GM18951 (cell line): ENCODE data around the gene APOBEC3H.

Source experiments
- POLR2A ChIP-seq: IDR thresholded peaks from 4 replicates; pipeline ENCODE4 v1.6.1; 2011; ENCODE audit warnings: mild to moderate bottlenecking; ENCODE audit not compliant: insufficient read length, insufficient read depth; ENCODE audit errors: extremely low read depth
- in situ Hi-C: fragments of 300-500 bp; cut with MboI; formaldehyde crosslinking; loops from one replicate; pipeline ENCODE4 v1.12.0; 2022; ENCODE audit warnings: low sequenced_read_pairs, mixed read lengths, inconsistent platforms; ENCODE audit not compliant: unreplicated experiment

APOBEC3H gene

DNA sequence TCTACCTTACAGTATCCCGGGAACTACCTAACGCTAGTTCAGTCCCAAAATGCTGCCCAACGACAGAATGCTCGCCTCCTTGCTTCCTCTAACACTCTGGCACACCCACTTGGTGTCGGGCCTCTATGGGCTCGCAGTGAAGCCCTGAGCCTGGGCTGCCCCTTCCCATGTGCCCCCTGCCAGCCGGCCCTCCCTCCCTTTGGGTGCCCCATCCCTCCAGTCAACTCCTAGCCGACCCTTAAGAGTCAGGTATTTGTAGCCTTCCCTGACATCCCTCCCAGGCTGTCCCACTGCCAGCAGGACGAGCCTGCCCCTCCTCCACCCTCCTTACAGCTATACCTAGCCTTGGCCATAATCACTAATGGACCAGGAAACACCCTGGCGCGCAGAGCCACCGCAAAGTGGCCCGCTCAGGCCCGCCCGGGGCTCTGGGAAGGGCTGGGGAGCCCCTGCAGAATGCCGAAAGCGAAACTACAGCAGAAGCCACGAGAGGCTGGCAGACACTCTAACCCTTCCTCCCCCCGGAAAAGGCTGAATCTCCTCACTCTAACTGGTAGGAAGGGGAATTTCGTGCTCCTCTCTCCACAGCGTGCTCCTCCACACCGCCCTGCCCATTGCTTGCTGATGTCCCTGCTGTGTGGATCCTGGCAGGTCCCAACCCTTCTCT lies 47.2 kb downstream of the APOBEC3H start:
- peak; percentile 60 for TF ChIP-seq POLR2A
- in situ Hi-C loops: no loop called here

DNA sequence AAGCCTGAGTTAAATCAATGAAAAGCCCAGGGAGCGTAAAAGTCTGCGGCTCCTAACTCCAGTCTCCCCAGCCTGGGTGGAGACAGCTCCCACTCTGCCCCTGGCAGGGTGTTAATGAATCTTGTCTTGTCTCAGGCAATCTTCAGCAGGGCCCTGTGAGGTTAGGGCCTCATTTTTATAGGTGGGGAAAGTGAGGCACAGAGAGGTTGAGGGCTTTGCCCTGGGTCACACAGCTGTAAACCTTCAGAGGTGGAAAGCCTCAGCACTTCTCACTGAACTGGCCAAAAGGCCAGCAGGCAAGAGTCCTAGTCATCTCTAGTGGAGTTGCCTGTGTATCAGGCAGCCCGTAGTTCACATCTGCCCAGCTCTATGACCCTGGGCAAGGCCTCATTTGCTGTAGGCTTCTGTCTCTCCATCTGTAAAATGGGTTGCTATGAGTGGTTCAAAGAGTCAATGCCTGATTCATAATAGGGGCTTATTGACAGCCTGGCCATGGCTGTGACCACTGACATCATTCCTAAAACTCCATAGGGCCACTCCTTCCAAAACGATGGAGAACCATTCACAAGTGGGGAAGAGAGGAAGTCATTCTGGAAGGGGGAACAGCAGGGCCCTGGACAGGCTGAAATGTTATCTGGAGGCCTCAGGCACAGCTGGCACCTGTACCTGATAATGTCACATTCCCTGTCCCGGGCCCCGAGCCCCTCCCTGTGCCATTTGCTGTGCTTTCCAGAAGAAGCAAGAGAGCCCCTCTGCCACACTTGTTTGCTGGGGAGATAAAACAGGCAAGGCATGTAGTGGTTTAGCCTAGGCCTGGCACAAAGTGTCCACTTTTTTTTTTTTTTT lies 49.4 kb downstream of the APOBEC3H start:
- TF ChIP-seq POLR2A: no peak
- in situ Hi-C loops: no loop called here

DNA sequence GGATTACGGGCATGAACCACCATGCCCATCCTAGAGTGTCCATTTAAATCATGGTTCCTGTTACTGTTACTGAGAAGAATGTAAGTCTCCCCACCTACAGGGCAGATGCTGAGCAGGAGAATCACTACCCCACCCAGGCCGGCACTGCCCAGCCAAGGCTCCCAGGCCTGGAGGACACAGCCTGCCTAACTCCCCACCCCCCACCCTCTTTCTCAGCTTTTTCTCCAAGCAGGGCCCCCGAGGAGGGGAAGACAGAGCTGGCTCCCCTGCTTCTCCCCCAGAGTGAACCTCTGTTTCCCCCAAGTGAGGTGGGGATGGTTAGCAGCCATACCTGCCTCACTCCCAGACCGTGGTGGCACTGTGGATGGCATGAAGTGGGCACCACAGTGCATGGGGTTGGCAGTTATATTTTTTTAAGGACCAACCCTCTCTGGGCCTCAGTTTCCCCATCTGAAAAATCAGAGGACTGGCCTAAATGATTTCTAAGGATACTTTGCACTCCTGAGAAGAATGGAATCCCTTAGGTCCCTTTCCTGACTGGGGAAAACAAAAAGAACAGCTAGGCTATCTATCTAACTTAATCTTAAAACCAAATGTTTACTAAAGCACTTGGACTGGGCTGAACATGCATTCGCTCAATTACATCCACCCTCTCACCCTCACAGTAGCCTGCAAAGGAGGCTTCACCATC lies 50.4 kb downstream of the APOBEC3H start:
- in situ Hi-C loops: no loop called here

DNA sequence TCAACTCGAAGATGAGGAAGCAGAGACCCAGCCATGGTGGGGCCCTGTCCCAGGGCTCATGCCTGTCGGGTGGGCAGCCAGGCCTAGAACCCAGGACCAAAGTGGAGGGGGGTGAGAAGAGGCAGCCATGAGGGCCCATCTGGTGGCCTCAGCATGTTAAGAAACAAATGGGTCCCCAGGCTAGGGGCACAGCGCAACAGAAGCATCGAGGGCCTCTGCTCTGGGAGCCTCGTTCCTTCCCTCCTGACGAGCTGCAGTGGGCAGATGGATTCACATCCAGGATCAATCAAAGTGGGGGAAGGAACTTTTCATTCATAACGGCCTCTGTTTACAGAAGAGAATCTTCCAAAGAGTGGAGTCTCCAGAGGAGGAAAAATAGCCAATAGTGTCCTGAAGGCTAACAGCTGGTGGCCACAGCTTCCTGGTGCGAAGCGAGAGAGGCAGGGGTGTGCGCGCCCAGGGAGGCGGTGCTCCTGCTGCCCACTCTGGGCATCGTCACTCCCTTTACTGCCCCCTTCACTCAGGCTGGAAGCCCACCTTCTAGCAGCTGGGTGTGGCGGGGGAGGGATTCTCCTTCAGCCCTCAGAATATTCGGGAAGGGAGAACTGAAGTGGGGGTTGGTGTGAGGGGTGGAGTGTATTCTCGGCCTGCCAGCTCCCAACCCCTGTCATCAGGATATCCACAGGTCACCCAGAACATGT lies 51.1 kb downstream of the APOBEC3H start:
- in situ Hi-C loops: no loop called here
- TF ChIP-seq POLR2A: no peak

More for the DNA sequence above, 50.4 kb downstream of the APOBEC3H start:
- no peak for TF ChIP-seq POLR2A

DNA sequence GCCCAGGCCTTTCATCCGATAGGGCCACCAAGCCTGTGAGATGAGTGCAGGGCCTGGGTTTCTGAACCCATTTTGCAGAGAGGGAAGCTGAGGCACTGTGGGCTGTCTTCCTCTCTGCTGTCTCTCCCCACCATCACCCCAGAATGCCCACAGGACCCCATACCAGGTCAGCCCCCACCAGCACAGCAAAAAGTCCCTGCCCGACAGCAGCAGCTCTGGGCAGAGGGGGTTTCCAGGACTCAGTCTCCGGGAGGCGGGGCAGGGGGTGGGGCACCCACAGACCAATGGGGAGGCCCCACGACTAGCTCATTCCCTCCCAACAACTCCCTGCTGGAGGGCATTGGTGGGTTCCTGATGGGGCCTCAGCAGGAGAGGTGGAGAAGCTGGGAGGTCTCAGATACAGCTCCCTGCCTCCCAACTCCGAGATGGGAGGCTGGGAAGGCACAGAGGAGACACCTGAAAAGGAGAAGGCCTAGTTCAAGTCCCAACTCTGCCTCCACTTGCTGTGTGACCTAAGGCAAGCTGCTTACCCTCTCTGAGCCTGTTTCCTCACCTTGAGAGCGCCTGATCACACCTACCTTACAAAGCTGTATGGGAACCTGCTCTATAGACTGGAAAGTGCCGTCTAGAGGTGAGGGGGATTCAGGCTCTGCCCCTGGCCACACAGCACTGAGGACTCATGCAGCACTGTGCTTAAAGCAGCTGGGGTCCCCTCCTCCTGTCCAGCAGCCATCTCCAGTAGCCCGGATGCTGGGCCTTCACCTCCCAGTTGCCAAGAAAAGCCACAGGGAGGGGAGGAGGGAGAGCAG lies 51.9 kb downstream of the APOBEC3H start:
- no peak for TF ChIP-seq POLR2A
- in situ Hi-C loops: no loop called here

DNA sequence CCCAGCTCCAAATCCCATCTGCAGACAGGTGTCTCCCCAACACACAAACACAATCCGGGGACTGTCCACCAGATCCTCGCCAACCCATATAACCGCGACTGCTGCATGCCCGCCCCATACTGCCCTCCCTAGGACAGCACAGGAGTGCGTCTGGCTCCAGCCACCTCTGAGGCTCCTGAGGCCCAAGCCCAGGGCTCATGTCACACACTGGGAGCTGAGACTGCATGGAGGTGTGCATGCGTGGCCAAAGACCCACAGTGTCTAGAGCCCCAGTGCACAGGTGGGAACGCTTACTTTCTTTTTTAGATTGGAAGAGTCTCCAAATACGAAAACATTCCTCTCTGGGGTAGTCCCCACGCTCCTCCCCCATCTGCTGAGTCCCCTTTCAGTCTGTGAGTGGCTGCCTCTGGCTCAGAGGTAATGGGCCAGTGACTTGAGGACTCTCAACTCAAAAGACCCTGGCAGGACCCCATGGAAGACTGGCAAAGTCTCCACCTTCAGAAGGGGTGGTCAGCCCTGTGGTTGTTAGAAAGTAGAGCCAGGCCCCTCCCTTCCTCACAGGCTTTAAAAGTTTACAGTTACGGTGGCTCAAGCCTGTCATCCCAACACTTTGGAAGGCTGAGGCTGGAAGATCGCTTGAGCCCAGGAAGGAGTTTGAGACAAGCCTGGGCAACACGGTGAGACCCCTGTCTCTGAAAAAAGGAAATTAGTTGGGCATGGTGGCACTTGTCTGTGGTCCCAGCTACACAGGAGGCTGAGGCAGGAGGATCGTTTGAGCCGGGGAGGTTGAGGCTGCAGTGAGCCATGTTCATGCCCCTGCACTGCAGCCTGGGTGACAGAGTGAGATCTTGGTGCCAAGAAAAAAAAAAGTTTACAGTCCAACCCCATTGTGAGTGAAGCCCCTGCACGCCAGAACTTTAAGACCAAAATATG lies 53.1 kb downstream of the APOBEC3H start:
- in situ Hi-C loops: no loop called here
- TF ChIP-seq POLR2A: no peak

DNA sequence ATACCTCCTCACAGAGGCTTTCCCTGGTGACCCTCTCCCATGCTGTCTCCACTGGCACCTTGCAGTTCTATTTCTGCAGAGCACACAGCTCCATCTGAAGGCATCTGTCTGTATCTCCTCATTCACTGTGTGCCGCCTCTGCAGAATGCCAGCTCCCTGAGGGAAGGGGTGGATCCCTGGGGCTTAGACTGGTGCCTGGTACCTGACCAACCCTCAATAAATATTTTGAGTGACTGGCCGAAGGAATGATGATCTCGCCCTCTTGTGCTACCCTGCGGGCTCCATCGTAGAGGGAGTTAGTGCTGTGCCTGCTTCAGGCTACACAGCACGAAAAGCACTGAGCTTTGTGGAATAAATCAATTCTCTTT lies 53.8 kb downstream of the APOBEC3H start:
- in situ Hi-C loops: no loop called here

DNA sequence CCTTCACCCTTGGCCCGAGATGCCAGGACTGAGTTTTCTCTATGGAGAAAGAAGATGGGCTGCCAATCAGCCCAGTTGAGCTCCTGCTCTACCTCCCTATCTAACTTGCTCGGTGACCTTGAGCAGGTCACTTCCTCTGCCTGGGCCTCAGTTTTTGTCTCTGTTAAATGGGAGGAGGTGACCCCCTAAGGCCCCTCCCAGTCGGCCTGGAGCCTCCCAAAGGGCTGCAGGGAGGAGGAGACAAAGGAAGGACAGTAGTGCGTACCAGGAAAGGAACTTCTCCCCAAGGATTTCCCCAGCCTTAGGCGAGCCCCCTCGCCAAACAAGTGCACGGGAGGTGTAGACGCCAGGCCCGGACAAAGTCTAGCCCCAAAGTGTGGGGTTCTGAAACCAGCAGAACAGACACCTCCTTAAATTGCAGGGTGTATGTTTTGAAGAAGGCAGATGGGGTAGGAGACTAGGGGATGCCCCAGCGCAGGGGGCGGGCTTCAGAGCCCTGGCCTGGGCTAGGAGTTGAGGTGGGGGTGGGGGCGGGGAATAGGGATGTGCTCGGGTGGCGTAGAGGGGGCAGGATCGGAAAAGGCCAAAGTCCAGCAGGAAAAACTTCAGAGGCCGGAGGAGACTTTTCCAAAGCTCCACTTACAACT lies 54.4 kb downstream of the APOBEC3H start:
- TF ChIP-seq POLR2A: no peak
- in situ Hi-C loops: no loop called here

More for the DNA sequence above, 53.8 kb downstream of the APOBEC3H start:
- no peak for TF ChIP-seq POLR2A

DNA sequence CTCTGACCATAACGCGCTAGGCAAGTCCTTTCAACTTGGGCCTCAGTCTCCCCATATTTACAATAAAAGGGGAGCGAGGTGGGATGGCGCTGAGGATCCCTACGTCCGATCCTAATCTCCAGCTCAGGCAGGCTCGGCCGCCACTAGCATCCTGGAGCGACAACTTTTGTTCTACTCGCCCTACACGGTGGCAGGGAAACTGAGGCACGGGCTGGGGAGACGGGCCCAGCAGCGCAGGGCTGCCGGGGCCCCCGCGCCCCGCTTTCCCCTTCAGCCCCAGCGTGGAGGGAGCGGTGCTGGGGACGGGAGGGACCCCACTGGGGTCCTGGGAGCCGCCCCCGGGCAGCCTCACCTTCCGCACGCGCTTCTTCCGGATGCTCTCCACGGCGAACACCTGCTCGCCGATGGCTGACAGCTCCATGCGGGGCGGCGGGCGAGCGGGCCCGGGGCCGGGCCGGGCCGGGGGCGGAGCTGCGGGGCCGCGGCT lies 55.0 kb downstream of the APOBEC3H start:
- no peak for TF ChIP-seq POLR2A
- in situ Hi-C loops: no loop called here

DNA sequence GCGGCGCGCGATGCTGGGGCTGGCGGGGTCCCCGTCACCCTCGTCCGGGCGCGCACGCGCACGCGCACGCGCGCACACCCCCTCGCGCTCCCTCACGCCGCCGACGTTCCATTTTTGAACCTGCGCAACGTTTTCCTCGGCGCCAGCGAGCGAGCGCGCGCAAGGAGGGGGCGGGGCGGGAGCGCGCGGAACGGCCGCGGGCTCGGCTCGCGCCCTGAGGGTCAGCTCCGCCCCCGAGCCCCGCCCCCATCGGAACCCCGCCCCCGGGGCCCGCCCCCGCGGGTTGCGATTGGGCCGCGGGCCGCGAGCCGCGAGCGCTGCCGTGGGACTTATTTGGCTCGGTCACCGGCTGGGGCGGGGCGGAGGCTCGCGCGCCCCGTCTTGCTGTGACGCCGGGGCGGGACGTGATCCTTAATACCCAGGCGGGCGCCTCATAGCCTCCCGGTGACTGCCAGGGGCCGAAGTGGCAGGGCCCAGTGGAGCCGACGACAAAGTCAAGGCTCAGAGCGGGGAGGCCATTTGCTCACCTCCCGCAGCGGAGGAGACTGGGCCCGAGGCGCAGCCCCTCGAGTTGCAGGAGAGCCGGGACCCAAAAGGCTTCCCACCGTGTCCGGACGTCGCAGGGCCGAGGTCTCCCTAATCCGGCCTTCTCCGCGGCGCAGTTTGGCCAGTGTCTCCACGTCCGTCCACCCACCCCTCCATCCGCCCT lies 55.6 kb downstream of the APOBEC3H start, which contains the start of gene CBX7:
CBX7 (minus strand) TSS at position 170 of the 709 bp plus-strand sequence. CDS start 236 bp downstream, outside the sequence.
- in situ Hi-C loops: no loop called here
- peak; percentile 48 for TF ChIP-seq POLR2A
